NCI-H128 (cell line): ENCODE results near the gene CACNG3.
"Not testable (repeated sequence)": the region's sequence is repeated elsewhere in the genome, so short reads cannot be mapped to it uniquely, and the experiment has no call there.

Experiments used
- DNase-seq: peaks from one replicate; lab custom pipeline; 2025; ENCODE audit not compliant: unreplicated experiment; lab: John Stamatoyannopoulos, UW

CACNG3 gene

GRCh38 chr16:24255456-24256371 is at the start of gene CACNG3:
Gene CACNG3 (plus strand): TSS chr16:24256335. CDS start chr16:24256755, 420 bp downstream.
- no peak for DNase-seq

GRCh38 chr16:24206926-24207325 is 49.2 kb upstream of the CACNG3 start:
- no peak for DNase-seq

DNA sequence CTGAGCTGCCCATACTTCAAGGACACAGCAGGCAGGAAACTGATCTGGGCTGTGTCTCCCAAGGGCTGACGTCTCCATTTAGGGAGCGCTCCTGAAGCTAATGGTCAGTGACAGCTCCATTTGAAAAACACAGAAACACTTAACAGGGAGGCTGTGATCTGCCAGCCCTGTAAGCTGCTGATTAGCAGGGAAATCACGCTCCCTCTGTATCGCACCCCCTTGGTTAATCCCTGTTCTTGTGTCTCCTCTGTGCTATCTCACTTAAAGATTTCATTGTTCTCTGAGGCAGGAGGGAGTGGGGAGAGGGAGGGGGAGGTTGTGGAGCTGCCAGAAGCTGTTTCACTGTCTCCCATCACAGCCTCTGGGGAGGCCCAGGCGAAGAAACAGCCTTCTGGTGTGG is 47.4 kb upstream of the CACNG3 start:
- no peak for DNase-seq

- DNase-seq = no peak
Observed at GRCh38 chr16:24214992-24215391, 41.1 kb upstream of the CACNG3 start.

DNA sequence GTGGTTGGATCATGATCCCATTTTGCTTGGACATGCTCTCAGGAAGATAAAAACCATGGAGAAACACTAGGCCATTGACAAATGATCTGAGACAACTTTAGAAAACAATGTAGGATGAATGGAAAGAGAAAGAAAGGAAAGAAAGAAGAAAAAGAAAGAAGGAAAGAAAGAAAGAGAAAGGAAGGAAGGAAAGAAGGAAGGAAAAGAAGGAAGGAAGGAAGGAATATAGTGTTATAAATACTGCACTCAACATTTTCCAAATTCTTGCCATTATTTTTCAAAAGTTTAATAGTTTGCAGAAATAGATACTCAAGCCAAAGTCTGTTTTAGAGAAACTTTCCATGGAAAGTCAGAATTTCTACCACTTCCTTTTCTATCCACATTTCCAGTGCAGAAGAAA is 39.2 kb upstream of the CACNG3 start:
- DNase-seq = no peak

DNA sequence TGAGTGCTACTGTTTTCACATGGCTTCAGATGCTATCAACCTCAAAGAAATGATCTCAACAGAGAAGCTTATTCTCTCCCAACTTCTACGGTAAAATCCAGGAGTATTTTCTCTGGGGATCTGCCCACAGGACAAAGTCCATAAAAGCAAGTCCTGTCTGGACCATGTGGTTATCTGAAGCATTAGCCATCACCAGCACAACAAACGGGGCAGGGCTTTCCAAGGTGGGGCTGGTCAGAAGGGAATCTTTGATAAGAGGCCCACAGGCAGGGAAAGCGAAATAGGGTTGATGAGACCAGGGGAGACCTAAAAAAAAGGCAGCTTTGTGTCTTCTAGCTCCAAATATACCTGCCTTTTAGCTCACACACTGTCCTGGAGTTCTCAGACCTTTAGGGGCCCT is 38.7 kb upstream of the CACNG3 start:
- no peak for DNase-seq

DNA sequence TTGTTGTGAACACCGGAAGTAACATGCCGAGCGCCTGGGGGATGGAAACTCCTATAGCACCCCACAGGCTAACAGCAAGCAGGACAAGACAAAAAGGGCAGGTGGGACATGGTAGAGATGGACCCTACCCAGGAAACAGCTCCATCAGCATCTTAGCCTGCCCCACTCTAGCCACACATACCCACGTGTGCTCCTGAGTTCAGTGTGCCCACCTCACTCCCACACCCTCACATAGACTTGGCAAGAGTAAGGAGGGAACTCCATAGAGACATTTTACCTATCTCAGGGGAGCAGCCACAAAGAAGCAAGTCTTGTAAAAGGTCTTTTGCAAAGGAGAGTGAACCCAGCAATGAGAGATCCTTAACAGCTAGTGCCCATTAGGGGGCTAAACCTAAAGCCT is 37.8 kb upstream of the CACNG3 start:
- DNase-seq = no peak

DNA sequence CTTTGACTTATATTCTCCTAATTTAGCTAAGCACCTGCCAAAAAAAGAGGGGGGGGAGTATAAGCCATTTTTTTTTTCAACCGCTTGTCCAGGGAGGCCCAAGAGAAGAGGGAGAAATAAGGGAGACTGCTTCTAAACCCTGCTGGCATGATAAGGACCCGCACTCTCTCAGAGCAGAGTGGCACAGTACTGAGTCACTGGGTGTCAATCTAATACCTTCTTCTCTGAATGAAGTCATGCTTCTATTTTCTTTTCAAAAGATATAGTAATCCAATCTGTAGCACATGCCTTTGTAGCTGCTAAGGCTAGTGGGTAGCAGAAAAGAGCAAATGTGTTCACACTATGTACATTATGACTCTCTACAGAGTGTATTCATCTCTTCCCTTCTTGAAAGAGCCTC is 34.9 kb upstream of the CACNG3 start:
- DNase-seq = no peak

DNA sequence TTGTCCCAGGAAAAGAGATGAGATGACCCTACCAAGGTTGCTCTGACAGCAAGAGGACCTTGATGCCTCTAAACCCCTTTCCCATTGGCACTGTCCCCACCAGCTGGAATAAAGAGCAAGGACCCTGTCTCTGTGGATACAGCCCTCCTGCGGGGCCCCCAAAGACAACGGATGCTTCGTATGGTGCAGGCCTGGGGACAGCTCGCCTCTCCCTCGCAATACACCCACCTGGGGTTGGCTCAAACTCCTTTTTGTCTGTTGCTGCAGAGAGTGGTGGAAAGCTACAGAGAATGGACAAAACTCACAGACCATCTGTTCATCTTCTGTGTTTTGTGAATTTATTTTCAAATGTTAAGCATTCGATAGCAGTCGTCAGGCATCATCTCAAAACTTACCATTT is 27.6 kb upstream of the CACNG3 start:
- DNase-seq = no peak

DNA sequence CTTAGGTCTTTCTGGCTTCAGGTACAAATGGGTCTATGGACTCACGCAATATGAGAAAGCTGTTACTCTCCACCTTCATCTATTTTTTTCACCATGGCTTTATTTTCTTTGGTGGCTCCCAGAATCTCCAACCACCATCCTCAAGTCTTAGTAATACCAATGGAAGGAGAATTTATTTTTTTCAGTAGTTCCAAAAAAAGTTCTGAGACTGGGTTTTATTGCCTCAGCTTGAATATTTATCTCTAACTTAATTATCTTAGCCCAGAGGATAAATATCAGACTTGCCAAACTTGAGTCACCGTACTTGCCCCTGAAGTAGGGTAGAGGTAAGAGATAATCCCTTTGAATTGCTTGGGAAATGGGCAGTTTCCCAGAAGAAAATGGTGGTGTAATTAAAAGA is 23.2 kb upstream of the CACNG3 start:
- DNase-seq = no peak

DNA sequence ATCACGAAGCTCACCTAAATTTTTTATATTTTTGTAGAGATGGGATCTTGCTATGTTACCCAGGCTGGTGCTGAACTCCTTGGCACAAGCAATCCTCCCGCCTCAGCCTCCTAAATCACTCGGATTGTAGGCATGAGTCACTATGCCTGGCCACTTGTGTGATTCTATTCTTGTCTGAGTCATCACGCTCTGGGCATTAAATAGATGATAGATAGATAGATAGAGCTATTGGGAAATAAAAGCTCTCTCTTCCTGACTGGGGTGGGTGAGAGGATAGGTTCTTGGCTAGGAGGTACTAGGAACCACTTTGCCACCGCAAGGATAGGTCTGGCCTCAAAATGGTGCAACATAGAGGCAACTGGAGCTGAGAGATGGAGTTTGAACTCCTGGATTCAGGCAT is 21.4 kb upstream of the CACNG3 start:
- DNase-seq = no peak

GRCh38 chr16:24235806-24236205 is 20.3 kb upstream of the CACNG3 start:
- DNase-seq = no peak

- not testable (repeated sequence) for DNase-seq
Observed at GRCh38 chr16:24238846-24239245, 17.3 kb upstream of the CACNG3 start.

- no peak for DNase-seq
Observed at GRCh38 chr16:24246911-24247607, 9.1 kb upstream of the CACNG3 start.

GRCh38 chr16:24253192-24253591 is 2.9 kb upstream of the CACNG3 start:
- DNase-seq = no peak

DNA sequence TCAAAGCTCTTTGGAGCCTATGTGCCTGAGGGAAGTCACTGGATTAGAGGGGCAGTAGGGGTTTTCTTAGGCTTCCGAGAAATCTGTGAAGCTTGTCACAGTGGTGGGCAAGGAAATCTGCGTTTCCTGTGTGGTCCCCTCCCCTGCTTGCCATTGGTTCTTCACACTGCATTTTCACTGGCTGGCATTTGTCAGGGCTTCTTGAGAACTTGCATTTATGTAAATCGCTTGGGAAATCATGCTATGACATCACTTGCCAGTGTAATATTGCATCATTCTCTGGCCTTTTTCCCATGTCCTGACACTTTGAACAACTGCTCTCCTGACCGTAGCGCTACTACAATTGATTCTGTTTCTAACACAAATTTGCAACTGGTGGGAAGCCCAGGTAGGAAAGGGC is 1.8 kb downstream of the CACNG3 start:
- DNase-seq = no peak

DNA sequence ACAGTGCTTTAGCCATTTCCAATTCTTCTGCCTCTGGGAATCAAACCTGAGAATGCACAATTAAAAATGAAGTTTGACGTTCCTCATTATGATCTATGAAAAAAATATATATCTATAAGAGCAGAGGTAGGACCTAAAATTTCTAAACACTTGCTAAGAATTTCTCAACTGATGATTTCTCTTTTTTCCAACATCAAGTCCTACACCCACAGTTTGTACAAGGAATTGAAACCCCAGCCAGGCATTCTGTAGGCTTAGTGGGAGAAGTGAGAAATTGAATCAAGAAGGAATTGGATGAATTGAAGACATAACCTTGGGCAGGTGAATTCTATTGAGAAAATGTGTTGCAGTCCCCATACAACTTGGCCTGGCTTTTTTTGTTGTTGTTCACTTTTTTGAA is 2.7 kb downstream of the CACNG3 start:
- no peak for DNase-seq

DNA sequence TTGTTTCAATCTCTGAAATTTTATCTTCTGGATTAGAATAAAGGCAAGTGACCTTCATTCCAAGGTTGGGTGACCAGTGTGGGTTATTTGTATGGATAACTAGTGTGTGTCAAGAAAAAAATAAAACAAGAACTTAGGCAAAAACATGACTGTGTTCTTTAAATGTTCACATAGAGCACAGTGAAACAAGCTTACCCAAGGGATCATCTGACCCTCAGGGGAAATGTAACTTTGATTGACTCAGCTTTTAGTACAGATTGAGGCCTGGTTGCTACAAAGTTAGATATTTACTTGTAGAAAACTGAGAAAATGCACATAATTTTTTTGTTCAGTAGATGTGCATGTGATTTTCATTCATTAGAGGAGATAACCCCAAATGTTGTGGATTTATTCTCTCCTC is 6.7 kb downstream of the CACNG3 start:
- DNase-seq = no peak

GRCh38 chr16:24270721-24271442 is 14.7 kb downstream of the CACNG3 start:
- DNase-seq = no peak

DNA sequence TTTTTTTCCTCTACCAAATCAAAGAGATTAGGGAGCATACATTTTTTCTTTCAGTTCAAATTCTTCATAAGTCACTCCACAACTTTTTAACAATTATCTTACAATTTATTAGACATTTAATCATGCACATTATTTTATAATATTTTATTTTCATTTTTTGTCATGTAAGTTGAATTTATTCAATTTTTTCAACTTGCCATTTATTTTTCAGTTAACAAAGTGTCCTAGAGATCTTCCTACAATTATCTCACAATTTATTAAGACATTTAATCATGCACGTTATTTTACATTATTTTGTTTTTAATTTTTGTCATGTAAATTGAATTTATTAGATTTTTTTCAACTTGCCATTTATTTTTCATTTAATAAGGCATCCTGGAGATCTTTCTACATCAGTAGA is 16.2 kb downstream of the CACNG3 start:
- DNase-seq = no peak

DNA sequence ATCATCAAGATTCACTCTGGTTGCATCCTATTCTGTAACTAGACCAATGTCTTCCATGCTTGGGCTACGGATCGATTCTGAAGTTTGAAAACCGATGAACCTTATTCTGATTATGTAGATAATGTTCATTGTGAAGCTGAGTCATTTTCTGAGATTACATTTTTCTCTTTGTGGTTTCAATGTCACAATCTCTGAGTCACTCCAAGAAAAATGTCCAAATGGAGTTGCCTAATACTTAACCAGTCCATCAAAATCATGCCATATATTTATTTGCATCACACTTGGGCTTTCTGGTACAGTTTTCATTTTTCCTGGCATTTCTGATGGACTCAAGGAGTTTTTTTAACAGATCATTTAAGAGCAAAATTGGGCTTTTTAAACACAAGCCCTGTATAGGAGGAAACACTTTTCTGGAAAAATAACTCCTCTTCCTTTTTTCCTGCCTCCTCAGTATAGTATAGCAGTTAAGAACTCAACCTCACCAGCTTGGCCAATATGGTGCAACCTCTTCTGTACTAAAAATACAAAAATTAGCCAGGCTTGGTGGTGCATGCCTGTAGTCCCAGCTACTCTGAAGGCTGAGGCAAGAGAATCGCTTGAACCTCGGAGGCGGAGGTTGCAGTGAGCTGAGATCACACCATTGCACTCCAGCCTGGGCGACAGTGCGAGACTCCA is 17.5 kb downstream of the CACNG3 start:
- DNase-seq = no peak
